Effector memory CD4-positive, alpha-beta T cell (primary cell): Measurements from ENCODE around the gene SIGLEC15.

Experiments
- DNase-seq, 3 donors: peaks; one replicate each; pipeline ENCODE4 v3.0.0-alpha.2; 2020
- H3K27ac ChIP-seq: 2 replicates; pipeline ENCODE4 v1.7.0; 2013; ENCODE audit warnings: mild to moderate bottlenecking, low read length, moderate library complexity; ENCODE audit not compliant: insufficient read depth, poor library complexity, severe bottlenecking
- H3K27me3 ChIP-seq: replicated peaks from 2 replicates; pipeline ENCODE4 v1.7.0; 2013; ENCODE audit warnings: mild to moderate bottlenecking, low read length; ENCODE audit not compliant: insufficient read depth, control insufficient read depth, poor library complexity, severe bottlenecking
- H3K36me3 ChIP-seq: 2 replicates; pipeline ENCODE4 v1.7.0; 2013; ENCODE audit warnings: mild to moderate bottlenecking, low read length, moderate library complexity; ENCODE audit not compliant: control insufficient read depth, insufficient read depth
- H3K4me1 ChIP-seq: 2 replicates; pipeline ENCODE4 v1.7.0; 2013; ENCODE audit warnings: low read length, mild to moderate bottlenecking; ENCODE audit not compliant: control insufficient read depth, insufficient read depth, poor library complexity, severe bottlenecking
- H3K4me3 ChIP-seq: 2 replicates; pipeline ENCODE4 v1.7.0; 2013; ENCODE audit warnings: low read length, low read depth, mild to moderate bottlenecking; ENCODE audit not compliant: insufficient read depth, poor library complexity, severe bottlenecking
- H3K9me3 ChIP-seq: 2 replicates; pipeline ENCODE4 v1.7.0; 2013; ENCODE audit warnings: mild to moderate bottlenecking, low read length, moderate library complexity; ENCODE audit not compliant: control insufficient read depth

Gene SIGLEC15

GRCh38 chr18:45834306-45834705 lies 8.8 kb downstream of the SIGLEC15 start:
- Histone ChIP-seq H3K36me3 (no peaks in the 10 kb centered on the region), H3K4me1 (peaks cover 8% of the 10 kb centered on the region), H3K27ac (no peak overlapping the region), H3K4me3 (no peak overlapping the region), H3K27me3 (peaks cover 12% of the 10 kb centered on the region), H3K9me3 (no peaks in the 10 kb centered on the region)
- DNase-seq, result no peak

- no peak overlapping the region for H3K4me3 ChIP-seq
- H3K4me1 ChIP-seq, result peaks cover 8% of the 10 kb centered on the region
- peaks cover 17% of the 10 kb centered on the region for H3K27me3 ChIP-seq
- H3K36me3 ChIP-seq, result no peaks in the 10 kb centered on the region
- no peak overlapping the region for H3K27ac ChIP-seq
- no peak for DNase-seq
- H3K9me3 ChIP-seq, result no peaks in the 10 kb centered on the region
These were observed 9.7 kb downstream of the SIGLEC15 start for GRCh38 chr18:45835057-45835636.

GRCh38 chr18:45836242-45837205 lies 11.0 kb downstream of the SIGLEC15 start:
- no peak overlapping the region for H3K27ac ChIP-seq
- no peaks in the 10 kb centered on the region for H3K36me3 ChIP-seq
- no peak for DNase-seq
- H3K4me1 ChIP-seq, result peaks cover 8% of the 10 kb centered on the region
- H3K27me3 ChIP-seq, result peaks cover 17% of the 10 kb centered on the region
- H3K9me3 ChIP-seq, result no peaks in the 10 kb centered on the region
- no peak overlapping the region for H3K4me3 ChIP-seq

- Histone ChIP-seq H3K4me3 (peak overlapping the region; percentile 30), H3K4me1 (peaks cover 8% of the 10 kb centered on the region), H3K36me3 (no peaks in the 10 kb centered on the region), H3K9me3 (no peaks in the 10 kb centered on the region), H3K27ac (no peak overlapping the region), H3K27me3 (peaks cover 17% of the 10 kb centered on the region)
- peak in 1 of 3 donors; percentile 2 for DNase-seq
These were observed 12.0 kb downstream of the SIGLEC15 start for GRCh38 chr18:45837283-45838070.

GRCh38 chr18:45838302-45839070 lies 13.0 kb downstream of the SIGLEC15 start:
- no peak for DNase-seq
- H3K27ac ChIP-seq, result no peak overlapping the region
- H3K9me3 ChIP-seq, result no peaks in the 10 kb centered on the region
- H3K4me3 ChIP-seq, result no peak overlapping the region
- H3K27me3 ChIP-seq, result peaks cover 17% of the 10 kb centered on the region
- H3K4me1 ChIP-seq, result peaks cover 8% of the 10 kb centered on the region
- no peaks in the 10 kb centered on the region for H3K36me3 ChIP-seq

- Histone ChIP-seq H3K9me3 (no peaks in the 10 kb centered on the region), H3K36me3 (no peaks in the 10 kb centered on the region), H3K27ac (no peak overlapping the region), H3K27me3 (peaks cover 17% of the 10 kb centered on the region), H3K4me3 (no peak overlapping the region), H3K4me1 (peaks cover 8% of the 10 kb centered on the region)
- DNase-seq, result no peak
These were observed 14.2 kb downstream of the SIGLEC15 start for GRCh38 chr18:45839414-45840395.

GRCh38 chr18:45841060-45841764 lies 15.7 kb downstream of the SIGLEC15 start:
- no peak for DNase-seq
- Histone ChIP-seq H3K36me3 (no peaks in the 10 kb centered on the region), H3K9me3 (no peaks in the 10 kb centered on the region), H3K4me1 (peaks cover 8% of the 10 kb centered on the region), H3K4me3 (no peak overlapping the region), H3K27ac (no peak overlapping the region), H3K27me3 (peaks cover 17% of the 10 kb centered on the region)

GRCh38 chr18:45841765-45842442 lies 16.4 kb downstream of the SIGLEC15 start:
- Histone ChIP-seq H3K27ac (no peak overlapping the region), H3K9me3 (no peaks in the 10 kb centered on the region), H3K36me3 (no peaks in the 10 kb centered on the region), H3K4me1 (peaks cover 8% of the 10 kb centered on the region), H3K27me3 (peaks cover 14% of the 10 kb centered on the region), H3K4me3 (no peak overlapping the region)
- DNase-seq, result no peak
